ENCODE measurements around the gene SLC2A9. TPM values are rescaled to one million over a fixed set of nuclear protein-coding genes. Genes with fewer than 3 reads are reported as not detected.
A peak's percentile ranks its signal among the peaks of the same experiment; 100 is the strongest.

SLC2A9 gene
- total RNA-seq, 1 experiment from 2014 or later, result 3.5 TPM

GRCh38 chr4:10005632-10006031, 15.7 kb downstream of the SLC2A9 start:
- BruUV-seq (replicated peaks), result no TSS peak
- CTCF ChIA-PET, result no interaction called here

GRCh38 chr4:10003666-10004065, 17.6 kb downstream of the SLC2A9 start:
- BruUV-seq (replicated peaks), result no TSS peak
- peak overlapping the region; percentile 85; the same call in 1 of the 2 replicates for H3K27ac ChIP-seq (ENCODE audit: low read length)
- DNase-seq (ENCODE audit: low read depth, low spot score) (no peak), ATAC-seq (no peak)
- intact Hi-C loops (cut with micrococcal nuclease; ENCODE audit: unreplicated experiment) (no loop called here), in situ Hi-C loops (cut with HindIII; ENCODE audit: low pct_unique_long_range_greater_than_20kb, low sequenced_read_pairs) (no loop called here)
- ChIA-PET POLR2A (no interaction called here), CTCF (no interaction called here)
- H3K4me3 ChIP-seq (ENCODE audit: low read depth in 2 of 2, low read length in 2 of 2), result no peak overlapping the region
- no peak for TF ChIP-seq REST (IDR thresholded peaks at IDR 0.05; ENCODE audit: insufficient read depth in 1 of 2, low read depth in 2 of 2, low read length in 1 of 2)
- TF ChIP-seq CTCF (IDR thresholded peaks at IDR 0.05), result no peak
- no peak for TF ChIP-seq POLR2AphosphoS5 (IDR thresholded peaks at IDR 0.05; ENCODE audit: low read depth, low read length)
- no peak for TF ChIP-seq TCF7L2 (IDR thresholded peaks at IDR 0.05; ENCODE audit: low read depth, low read length)
- no peak for TF ChIP-seq SIN3A (IDR thresholded peaks at IDR 0.05; ENCODE audit: borderline replicate concordance, insufficient read depth, low read depth, low read length)
- no peaks in the 10 kb centered on the region for H3K27me3 ChIP-seq (ENCODE audit: control insufficient read depth, insufficient read depth, low read length)
- no peaks in the 10 kb centered on the region for H3K9me3 ChIP-seq (ENCODE audit: control insufficient read depth, insufficient read depth, low read depth, low read length)
- H3K4me1 ChIP-seq (ENCODE audit: control insufficient read depth, insufficient read depth, low read length), result peaks cover 23% of the 10 kb centered on the region
- no peaks in the 10 kb centered on the region for H3K36me3 ChIP-seq (ENCODE audit: control insufficient read depth, insufficient read depth, low read length)

More at GRCh38 chr4:10005632-10006031, 15.7 kb downstream of the SLC2A9 start:
- TF ChIP-seq TCF7L2 (IDR thresholded peaks at IDR 0.05; ENCODE audit: low read depth, low read length) (no peak), REST (IDR thresholded peaks at IDR 0.05; ENCODE audit: insufficient read depth in 1 of 2, low read depth in 2 of 2, low read length in 1 of 2) (no peak), POLR2AphosphoS5 (IDR thresholded peaks at IDR 0.05; ENCODE audit: low read depth, low read length) (no peak), SIN3A (IDR thresholded peaks at IDR 0.05; ENCODE audit: borderline replicate concordance, insufficient read depth, low read depth, low read length) (no peak), CTCF (IDR thresholded peaks at IDR 0.05) (no peak)
- H3K4me1 ChIP-seq (ENCODE audit: control insufficient read depth, insufficient read depth, low read length), result peaks cover 37% of the 10 kb centered on the region
- H3K36me3 ChIP-seq (ENCODE audit: control insufficient read depth, insufficient read depth, low read length), result no peaks in the 10 kb centered on the region
- no peak for ATAC-seq
- H3K9me3 ChIP-seq (ENCODE audit: control insufficient read depth, insufficient read depth, low read depth, low read length), result no peaks in the 10 kb centered on the region
- POLR2A ChIA-PET, result no interaction called here
- no peak overlapping the region for H3K4me3 ChIP-seq (ENCODE audit: low read depth in 2 of 2, low read length in 2 of 2)
- intact Hi-C loops (cut with micrococcal nuclease; ENCODE audit: unreplicated experiment), result no loop called here
- no peak for DNase-seq (ENCODE audit: low read depth, low spot score)
- H3K27ac ChIP-seq (ENCODE audit: low read length), result peak overlapping the region; percentile 85
- in situ Hi-C loops (cut with HindIII; ENCODE audit: low pct_unique_long_range_greater_than_20kb, low sequenced_read_pairs), result no loop called here
- no peaks in the 10 kb centered on the region for H3K27me3 ChIP-seq (ENCODE audit: control insufficient read depth, insufficient read depth, low read length)

Data from Panc1 (cell line).